Measurements from ENCODE around the gene OPN1SW.

Gene OPN1SW

DNA sequence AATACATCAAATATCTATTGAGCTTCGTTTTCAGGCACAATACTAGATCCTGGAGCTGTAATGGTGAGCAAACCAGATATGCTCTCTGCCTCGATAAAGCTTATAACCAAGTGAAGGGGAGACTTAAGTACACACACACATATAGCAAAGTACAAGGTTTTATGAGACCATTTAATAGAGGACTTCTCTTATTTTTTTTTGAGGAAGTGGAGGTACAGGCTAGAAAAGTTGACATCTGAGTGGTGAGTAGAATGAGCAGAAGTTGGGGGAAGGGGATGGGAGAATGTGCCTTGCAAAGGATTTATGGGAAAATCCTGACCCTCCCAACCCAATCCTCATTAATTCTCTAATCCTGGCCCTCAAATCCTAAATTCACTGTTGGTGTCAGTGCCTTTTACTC lies 23.9 kb upstream of the OPN1SW start:
- Histone ChIP-seq H3K9me3 (ENCODE audit: low read depth, low read length) (no peaks in the 10 kb centered on the region), H3K27ac (no peak overlapping the region), H3K9ac (ENCODE audit: insufficient read length) (no peak overlapping the region), H3K36me3 (ENCODE audit: insufficient read depth, low read length) (no peaks in the 10 kb centered on the region), H3K4me3 (no peak overlapping the region)
- TF ChIP-seq POLR2AphosphoS5 (IDR thresholded peaks at IDR 0.05; ENCODE audit: borderline replicate concordance, low read depth, low read length), result no peak
- DNase-seq (ENCODE audit: low read depth, low spot score), result no peak

DNA sequence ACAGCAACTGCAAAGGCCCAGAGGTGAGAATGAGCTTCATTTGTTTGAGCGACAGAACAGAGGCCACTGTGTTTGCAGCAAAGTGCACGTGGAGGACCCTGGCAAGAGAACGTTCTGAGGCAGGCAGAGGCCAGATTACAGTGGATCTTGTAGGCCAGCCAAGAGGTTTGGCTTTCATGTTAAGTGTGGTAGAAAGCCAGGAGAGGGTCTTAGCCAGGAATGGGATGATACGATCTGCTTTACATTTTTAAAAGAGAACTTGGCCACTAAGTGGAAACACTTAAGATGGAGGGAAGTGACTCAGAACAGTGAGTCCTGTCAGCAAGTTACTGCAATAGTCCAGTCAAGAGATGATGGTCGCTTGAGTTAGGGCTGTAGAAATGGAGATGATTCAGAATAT lies 20.7 kb upstream of the OPN1SW start:
- H3K9ac ChIP-seq (ENCODE audit: insufficient read length), result no peak overlapping the region
- DNase-seq (ENCODE audit: low read depth, low spot score), result no peak
- H3K36me3 ChIP-seq (ENCODE audit: insufficient read depth, low read length), result no peaks in the 10 kb centered on the region
- H3K27ac ChIP-seq, result no peak overlapping the region
- no peak for TF ChIP-seq POLR2AphosphoS5 (IDR thresholded peaks at IDR 0.05; ENCODE audit: borderline replicate concordance, low read depth, low read length)
- no peak overlapping the region for H3K4me3 ChIP-seq
- H3K9me3 ChIP-seq (ENCODE audit: low read depth, low read length), result no peaks in the 10 kb centered on the region

DNA sequence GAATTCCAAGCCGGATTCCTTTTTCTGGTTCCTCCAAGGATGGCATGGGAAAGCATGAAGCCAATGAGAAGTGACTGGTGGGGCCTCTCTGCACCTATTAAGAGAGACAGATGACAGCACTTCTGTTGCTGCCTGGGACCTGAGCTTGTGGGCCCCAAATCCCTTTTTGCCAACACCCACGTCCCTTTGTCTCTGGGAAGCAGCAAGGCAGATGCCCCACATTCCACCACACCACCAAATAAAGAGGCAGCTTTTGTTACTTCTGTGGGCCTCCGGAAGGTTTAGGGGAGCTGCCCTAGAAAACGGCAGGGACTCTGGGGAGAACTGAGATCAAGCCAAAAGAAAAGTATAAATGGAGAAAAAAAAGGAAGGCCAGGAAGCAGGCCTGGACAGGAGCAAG lies 19.5 kb upstream of the OPN1SW start:
- TF ChIP-seq POLR2AphosphoS5 (IDR thresholded peaks at IDR 0.05; ENCODE audit: borderline replicate concordance, low read depth, low read length) (no peak), FOXP2 (optimal IDR thresholded peaks at IDR 0.05; ENCODE audit: control extremely low read depth, extremely low read length, insufficient read depth) (no peak), EZH2 (IDR thresholded peaks at IDR 0.05) (no peak)
- Histone ChIP-seq H3K27ac (no peak overlapping the region), H3K4me3 (no peak overlapping the region), H3K9me3 (ENCODE audit: low read depth, low read length) (no peaks in the 10 kb centered on the region), H3K36me3 (ENCODE audit: insufficient read depth, low read length) (no peaks in the 10 kb centered on the region), H3K9ac (ENCODE audit: insufficient read length) (no peak overlapping the region)
- DNase-seq (ENCODE audit: low read depth, low spot score), result no peak

DNA sequence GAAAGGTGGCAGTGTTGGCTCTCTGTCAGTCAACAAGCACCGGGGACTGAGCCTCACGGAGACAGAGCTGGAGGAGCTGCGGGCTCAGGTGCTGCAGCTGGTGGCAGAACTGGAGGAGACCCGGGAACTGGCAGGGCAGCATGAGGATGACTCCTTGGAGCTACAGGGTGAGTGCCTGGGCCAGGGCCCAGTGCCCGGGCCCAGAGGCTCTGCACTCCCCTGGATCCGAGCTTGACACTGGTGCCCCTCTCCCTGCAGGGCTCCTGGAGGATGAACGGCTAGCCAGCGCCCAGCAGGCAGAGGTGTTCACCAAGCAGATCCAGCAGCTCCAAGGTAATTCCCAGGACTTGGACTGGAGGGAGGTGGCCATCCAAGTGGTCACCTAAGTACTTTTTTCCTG lies 18.8 kb upstream of the OPN1SW start:
- Histone ChIP-seq H3K4me3 (no peak overlapping the region), H3K36me3 (ENCODE audit: insufficient read depth, low read length) (no peaks in the 10 kb centered on the region), H3K9me3 (ENCODE audit: low read depth, low read length) (no peaks in the 10 kb centered on the region), H3K27ac (no peak overlapping the region), H3K9ac (ENCODE audit: insufficient read length) (no peak overlapping the region)
- no peak for DNase-seq (ENCODE audit: low read depth, low spot score)
- TF ChIP-seq POLR2AphosphoS5 (IDR thresholded peaks at IDR 0.05; ENCODE audit: borderline replicate concordance, low read depth, low read length), result no peak
- no peak for TF ChIP-seq FOXP2 (optimal IDR thresholded peaks at IDR 0.05; ENCODE audit: control extremely low read depth, extremely low read length, insufficient read depth)
- no peak for TF ChIP-seq EZH2 (IDR thresholded peaks at IDR 0.05)

DNA sequence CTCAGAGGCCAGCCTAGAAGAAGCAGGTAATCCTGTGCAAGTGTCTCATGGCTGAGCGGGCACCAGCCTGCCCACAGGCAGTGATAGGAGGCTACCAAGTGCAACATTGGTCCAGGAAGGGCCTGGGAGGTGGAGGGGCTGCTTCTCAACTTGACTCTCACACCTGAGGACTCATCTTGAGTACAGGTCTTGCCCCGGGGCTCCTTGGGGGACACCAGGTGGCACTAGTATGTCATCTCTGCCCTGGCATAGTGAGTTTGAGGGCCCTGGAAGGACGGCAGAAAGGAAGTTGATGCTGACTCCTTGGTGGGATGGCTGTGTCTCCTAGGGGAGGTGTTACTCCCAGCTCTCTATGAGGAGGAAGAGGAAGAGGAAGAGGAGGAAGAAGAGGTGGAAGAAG lies 18.4 kb upstream of the OPN1SW start:
- no peak overlapping the region for H3K9ac ChIP-seq (ENCODE audit: insufficient read length)
- no peak for TF ChIP-seq FOXP2 (optimal IDR thresholded peaks at IDR 0.05; ENCODE audit: control extremely low read depth, extremely low read length, insufficient read depth)
- TF ChIP-seq POLR2AphosphoS5 (IDR thresholded peaks at IDR 0.05; ENCODE audit: borderline replicate concordance, low read depth, low read length), result no peak
- no peak for TF ChIP-seq EZH2 (IDR thresholded peaks at IDR 0.05)
- no peak for DNase-seq (ENCODE audit: low read depth, low spot score)
- no peaks in the 10 kb centered on the region for H3K36me3 ChIP-seq (ENCODE audit: insufficient read depth, low read length)
- H3K9me3 ChIP-seq (ENCODE audit: low read depth, low read length), result no peaks in the 10 kb centered on the region
- no peak overlapping the region for H3K27ac ChIP-seq
- H3K4me3 ChIP-seq, result no peak overlapping the region

DNA sequence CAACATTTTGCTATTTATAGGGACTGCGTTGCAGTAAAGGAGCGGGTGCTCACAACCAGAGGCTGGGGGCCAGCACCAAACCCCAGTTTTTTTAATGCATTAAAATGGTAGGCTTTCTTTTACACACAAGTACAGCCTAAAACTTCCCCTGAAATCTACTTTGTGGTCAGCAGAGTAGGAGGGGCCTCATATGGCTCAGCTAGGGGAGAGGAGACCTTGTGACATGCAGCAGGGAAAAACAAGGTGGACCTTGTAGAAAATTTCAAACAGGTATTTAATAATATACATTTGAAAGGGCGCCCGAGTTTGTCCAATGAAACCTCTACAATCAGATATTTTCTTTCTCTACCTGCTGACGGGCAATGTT lies 17.6 kb upstream of the OPN1SW start:
- Histone ChIP-seq H3K9me3 (ENCODE audit: low read depth, low read length) (no peaks in the 10 kb centered on the region), H3K9ac (ENCODE audit: insufficient read length) (no peak overlapping the region), H3K27ac (no peak overlapping the region)

DNA sequence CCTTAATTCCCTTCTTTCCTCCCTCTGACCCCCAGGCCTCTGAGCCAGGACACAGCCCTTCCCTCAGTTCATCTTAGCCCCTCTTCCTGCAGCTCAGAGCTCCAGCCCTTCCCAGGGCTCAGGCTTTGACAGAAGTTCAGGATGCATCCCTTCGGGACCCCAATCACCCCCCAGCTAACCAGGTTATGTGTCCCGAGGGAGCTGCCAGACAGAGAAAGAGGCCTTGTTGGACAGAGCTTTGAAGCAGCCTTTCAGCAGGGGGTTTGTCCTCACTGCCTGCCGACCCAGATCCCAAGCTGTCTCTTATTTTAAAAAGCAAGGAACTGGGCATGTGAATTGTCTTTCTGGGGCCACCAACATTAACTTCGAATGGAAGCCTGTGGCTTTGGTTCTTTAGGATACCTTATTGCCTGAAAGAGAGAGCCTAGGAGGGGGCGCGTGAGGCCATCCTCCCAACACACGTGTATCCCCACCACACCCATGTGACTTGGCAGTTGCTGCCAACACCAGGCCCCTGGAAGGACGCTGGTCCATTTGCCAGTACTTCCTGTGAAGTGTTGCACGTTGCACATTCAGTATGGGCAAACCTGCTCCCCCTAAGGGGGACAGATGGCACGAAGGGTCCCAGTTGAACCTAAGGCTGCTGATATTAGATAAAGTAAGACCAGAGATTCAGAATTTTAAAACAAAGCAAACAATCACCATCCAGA lies 17.0 kb upstream of the OPN1SW start:
- TF ChIP-seq EZH2 (IDR thresholded peaks at IDR 0.05) (no peak), FOXP2 (optimal IDR thresholded peaks at IDR 0.05; ENCODE audit: control extremely low read depth, extremely low read length, insufficient read depth) (no peak), POLR2AphosphoS5 (IDR thresholded peaks at IDR 0.05; ENCODE audit: borderline replicate concordance, low read depth, low read length) (no peak)
- no peaks in the 10 kb centered on the region for H3K36me3 ChIP-seq (ENCODE audit: insufficient read depth, low read length)
- no peaks in the 10 kb centered on the region for H3K9me3 ChIP-seq (ENCODE audit: low read depth, low read length)
- H3K27ac ChIP-seq, result no peak overlapping the region
- H3K4me3 ChIP-seq, result no peak overlapping the region
- no peak for DNase-seq (ENCODE audit: low read depth, low spot score)
- no peak overlapping the region for H3K9ac ChIP-seq (ENCODE audit: insufficient read length)

More for the DNA sequence above, 17.6 kb upstream of the OPN1SW start:
- no peak for DNase-seq (ENCODE audit: low read depth, low spot score)
- no peak for TF ChIP-seq POLR2AphosphoS5 (IDR thresholded peaks at IDR 0.05; ENCODE audit: borderline replicate concordance, low read depth, low read length)
- TF ChIP-seq FOXP2 (optimal IDR thresholded peaks at IDR 0.05; ENCODE audit: control extremely low read depth, extremely low read length, insufficient read depth), result no peak
- TF ChIP-seq EZH2 (IDR thresholded peaks at IDR 0.05), result no peak
- no peaks in the 10 kb centered on the region for H3K36me3 ChIP-seq (ENCODE audit: insufficient read depth, low read length)
- no peak overlapping the region for H3K4me3 ChIP-seq

DNA sequence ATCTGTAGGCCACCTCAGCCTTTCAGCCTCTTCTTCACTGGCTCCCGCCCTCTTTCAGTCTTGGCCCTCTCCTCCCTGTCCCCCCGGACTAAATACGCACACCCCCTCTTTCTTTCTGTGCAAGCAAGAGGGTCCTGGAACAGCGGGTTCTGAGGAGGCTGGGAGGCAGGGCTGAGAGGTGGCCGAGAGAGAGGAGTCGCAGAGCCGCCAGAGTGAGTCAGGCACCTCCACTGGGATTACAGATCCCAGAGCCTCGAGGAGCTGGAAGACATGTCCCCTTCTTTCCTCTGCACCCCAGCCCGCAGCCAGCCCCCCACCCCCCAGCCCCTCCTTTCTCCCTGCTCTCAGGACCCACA lies 16.4 kb upstream of the OPN1SW start:
- no peaks in the 10 kb centered on the region for H3K36me3 ChIP-seq (ENCODE audit: insufficient read depth, low read length)
- H3K9ac ChIP-seq (ENCODE audit: insufficient read length), result no peak overlapping the region
- no peak overlapping the region for H3K27ac ChIP-seq
- H3K9me3 ChIP-seq (ENCODE audit: low read depth, low read length), result no peaks in the 10 kb centered on the region
- TF ChIP-seq FOXP2 (optimal IDR thresholded peaks at IDR 0.05; ENCODE audit: control extremely low read depth, extremely low read length, insufficient read depth) (no peak), EZH2 (IDR thresholded peaks at IDR 0.05) (no peak), POLR2AphosphoS5 (IDR thresholded peaks at IDR 0.05; ENCODE audit: borderline replicate concordance, low read depth, low read length) (no peak)
- no peak for DNase-seq (ENCODE audit: low read depth, low spot score)
- H3K4me3 ChIP-seq, result peak overlapping the region; percentile 87
